SHP77 (cell line): Measurements from ENCODE around the gene ZNF44.
"Not testable (repeated sequence)": the region's sequence is repeated elsewhere in the genome, so short reads cannot be mapped to it uniquely, and the experiment has no call there.

Source experiments
- DNase-seq, 2 experiments: peaks; one replicate each; lab custom pipeline; 2025; lab: John Stamatoyannopoulos, UW

Gene ZNF44

DNA sequence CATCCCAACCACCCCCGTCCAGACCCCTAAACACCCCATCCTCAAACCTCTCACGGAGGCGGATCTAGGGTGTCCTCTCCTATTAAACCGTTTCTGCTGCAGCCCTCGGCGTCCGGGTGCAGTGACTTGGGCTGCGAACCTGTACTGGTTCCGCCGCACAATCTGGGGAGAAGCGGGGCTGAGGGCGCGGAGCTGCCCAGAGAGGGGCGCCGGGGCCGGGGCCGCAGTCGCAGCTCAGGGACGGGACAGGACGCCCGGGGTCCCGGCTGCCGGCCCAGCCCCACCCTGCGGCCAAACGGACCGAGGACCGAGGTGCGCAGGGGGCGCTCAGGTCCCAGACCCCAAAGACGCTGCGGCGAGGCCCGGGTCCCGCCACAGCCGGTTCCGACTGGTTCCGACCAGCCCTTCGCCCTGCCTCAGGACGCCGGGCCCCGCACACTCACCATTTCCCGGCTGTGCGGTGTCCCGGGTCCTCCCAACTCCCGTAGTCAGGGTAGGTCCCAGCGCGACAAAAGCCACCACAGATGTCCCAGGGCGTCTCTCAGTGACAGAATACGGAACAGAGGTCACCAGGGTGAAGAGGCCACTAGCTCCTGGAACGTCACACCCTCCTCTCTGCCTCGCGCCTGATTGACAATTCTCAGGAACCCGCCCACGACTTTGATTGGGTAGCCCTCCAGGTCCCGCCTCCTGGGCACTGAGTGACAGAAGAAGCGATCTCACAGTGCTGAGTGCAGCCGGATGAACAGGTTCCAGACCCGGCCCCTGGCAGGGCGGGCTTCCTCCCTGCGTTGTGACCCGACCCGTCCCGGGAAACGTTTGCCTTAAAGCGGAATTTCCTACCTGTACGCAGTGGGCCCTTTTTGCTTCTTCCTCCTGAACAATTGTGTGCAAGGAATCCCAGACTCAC is at the start of gene ZNF44:
ZNF44 (minus strand) TSS at position 635 of the 910 bp plus-strand sequence; CDS start at position 446, 189 bp downstream.
- DNase-seq, result peak; percentile 94 to 96

GRCh38 chr19:12333162-12334159 is 38.8 kb upstream of the ZNF44 start, which contains the start of gene ZNF563:
Gene ZNF563 (minus strand): TSS chr19:12333633. CDS start chr19:12333482, 151 bp downstream.
- DNase-seq, result peak; percentile 95 to 96

- DNase-seq, result no peak
These were observed 36.7 kb upstream of the ZNF44 start for GRCh38 chr19:12331211-12331941.

GRCh38 chr19:12330340-12330739 is 35.7 kb upstream of the ZNF44 start:
- no peak for DNase-seq

DNA sequence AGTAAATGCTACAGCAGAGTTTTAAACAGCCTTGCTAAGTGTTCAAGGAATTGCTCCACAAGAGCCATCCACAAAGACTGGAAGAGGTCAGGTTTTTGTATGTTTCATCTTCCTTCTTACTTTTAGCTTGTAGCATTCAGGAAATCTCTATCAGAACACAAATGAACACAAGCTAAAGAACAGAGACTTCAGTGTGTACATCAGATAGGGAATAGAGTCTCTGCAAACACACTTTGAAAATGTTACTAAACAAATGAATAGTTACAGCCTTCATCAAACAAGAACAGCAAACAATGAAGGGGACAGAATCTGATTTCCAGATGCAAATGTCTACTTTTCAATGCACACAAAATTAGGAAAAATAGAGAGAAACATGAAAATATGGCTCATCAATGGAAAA is 31.0 kb upstream of the ZNF44 start:
- no peak for DNase-seq

DNA sequence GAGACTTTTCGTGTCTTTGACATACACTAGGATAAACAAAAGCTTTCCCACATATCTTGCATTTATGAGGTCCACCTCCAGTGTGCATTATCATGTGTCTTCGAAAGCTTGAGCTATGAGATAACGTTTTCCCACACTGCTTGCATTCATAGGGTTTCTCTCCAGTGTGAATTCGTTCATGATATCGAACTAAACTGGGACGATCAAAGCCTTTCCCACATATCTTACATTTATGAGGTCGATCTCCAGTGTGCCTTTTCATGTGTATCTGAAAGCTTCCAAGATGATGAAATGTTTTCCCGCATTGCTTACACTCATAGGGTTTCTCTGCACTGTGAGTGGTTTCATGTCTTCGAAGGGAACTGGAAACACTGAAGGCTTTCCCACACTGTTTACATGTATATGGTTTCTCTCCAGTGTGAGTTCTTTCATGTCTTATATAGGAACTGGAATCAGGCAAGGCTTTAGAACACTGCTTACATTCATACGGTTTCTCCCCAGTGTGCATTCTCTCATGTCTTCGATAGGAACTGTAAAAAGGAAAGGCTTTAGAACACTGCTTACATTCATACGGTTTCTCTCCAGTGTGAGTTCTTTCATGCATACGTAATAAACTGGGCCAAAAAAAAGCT is 24.2 kb upstream of the ZNF44 start:
- no peak for DNase-seq

DNA sequence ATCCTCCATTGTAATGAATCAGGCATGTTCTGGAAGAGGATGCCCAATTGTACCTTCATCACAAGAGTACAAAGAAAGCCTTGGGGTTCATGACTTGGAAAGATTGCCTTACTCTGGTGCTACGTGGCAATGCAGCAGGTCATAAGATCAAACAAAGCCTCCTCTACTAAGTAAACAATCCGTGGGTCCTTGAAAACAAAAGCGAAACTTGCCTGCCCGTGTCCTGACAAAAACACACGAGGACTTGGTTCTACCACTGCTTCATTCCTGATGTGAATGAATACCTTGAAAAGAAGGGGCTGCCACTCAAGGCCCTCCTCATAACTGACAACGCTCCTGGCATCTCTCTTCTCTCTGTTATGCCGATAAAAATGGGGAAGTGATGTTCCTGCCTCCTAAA is 19.9 kb upstream of the ZNF44 start:
- DNase-seq, result no peak

GRCh38 chr19:12308891-12309290 is 14.2 kb upstream of the ZNF44 start:
- not testable (repeated sequence) for DNase-seq

DNA sequence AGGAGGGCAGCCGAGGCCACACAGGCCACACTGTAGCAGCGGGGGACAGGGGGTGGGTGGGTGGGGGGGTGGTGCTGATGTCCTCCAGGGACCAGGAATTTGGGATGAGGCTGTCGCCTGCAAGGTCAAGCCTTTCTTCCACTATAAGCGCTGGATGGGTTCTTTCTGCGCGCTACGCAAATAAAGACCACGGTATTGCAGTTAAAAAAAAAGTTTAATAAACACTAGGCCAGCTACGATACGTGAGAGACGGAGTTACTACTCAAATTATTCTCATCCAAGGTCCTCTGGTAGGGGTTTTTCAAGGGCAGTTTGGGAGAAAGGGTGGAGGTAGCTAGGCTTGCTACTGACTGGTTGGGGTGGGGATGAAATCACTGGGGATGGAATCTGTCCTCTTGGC is 508 bp upstream of the ZNF44 start:
- no peak for DNase-seq

- DNase-seq, result peak; percentile 14 to 38
These were observed 870 bp downstream of the ZNF44 start for GRCh38 chr19:12293777-12294248.

- no peak for DNase-seq
These were observed 5.0 kb downstream of the ZNF44 start for GRCh38 chr19:12289790-12290065.

DNA sequence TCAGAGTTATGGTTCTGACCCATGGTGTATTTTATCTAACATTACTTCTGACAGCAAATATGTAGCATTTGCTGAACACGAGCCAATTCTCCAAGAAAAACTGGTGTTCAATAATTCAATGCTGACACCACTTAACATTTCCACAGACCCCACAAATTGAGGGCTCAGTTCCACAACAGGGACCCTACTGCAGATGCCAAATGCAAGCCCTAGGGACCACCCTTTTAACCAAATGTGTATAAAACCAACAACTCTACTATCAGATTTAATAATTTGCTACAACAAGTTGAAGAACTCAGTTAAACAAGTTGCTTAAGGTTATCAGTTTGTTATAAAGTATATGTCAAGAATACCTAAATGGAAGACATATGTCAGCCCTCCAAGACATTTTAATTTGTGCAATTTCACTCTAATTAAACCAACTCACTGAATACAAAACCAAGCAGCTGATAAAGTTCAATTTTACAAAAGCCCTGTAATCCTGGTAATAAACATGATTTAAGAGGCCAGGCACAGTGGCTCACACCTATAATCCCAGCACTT is 6.7 kb downstream of the ZNF44 start:
- DNase-seq, result no peak

GRCh38 chr19:12284631-12285030 is 10.1 kb downstream of the ZNF44 start:
- no peak for DNase-seq

GRCh38 chr19:12284226-12284625 is 10.5 kb downstream of the ZNF44 start:
- DNase-seq, result no peak

DNA sequence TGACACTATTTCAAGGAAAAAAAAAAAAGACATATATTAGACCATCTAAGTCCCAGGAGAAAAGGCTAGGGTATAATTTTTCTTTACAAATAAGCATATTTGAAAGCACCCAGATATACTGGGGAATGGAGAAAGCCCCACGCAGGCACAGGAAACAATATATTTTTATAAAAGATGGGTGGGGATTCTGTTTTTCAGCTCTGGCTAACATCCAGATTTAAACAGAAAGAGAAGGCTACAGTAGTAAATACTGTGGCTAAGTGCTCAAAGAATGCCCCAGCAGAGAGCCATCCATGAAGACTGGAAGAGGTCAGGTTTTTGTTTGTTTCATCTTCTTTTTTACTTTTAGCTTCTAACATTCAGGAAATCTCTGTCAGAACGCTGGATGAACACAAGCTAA is 16.0 kb downstream of the ZNF44 start:
- DNase-seq, result no peak

GRCh38 chr19:12272980-12273901 is 21.4 kb downstream of the ZNF44 start:
- DNase-seq, result no peak

GRCh38 chr19:12272386-12272785 is 22.3 kb downstream of the ZNF44 start:
- DNase-seq, result no peak

DNA sequence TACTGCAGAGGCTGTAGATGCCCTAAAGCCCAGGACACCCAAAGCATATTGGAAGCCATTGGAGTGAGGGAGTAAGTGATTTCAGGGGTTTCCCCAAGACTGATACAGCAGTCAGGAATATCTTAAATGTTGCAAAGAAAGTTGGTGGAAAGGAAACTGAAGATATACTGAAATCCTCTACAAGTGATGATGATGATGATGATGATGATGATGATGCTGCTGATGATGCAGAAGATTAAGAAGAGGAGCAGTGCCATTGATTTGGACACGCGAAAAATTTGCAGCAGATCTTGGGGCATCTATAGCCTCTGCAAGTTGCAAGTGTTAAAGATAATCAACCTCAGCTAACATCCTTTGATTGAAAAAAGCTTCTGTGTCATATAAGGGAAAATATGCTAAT is 23.8 kb downstream of the ZNF44 start:
- no peak for DNase-seq

DNA sequence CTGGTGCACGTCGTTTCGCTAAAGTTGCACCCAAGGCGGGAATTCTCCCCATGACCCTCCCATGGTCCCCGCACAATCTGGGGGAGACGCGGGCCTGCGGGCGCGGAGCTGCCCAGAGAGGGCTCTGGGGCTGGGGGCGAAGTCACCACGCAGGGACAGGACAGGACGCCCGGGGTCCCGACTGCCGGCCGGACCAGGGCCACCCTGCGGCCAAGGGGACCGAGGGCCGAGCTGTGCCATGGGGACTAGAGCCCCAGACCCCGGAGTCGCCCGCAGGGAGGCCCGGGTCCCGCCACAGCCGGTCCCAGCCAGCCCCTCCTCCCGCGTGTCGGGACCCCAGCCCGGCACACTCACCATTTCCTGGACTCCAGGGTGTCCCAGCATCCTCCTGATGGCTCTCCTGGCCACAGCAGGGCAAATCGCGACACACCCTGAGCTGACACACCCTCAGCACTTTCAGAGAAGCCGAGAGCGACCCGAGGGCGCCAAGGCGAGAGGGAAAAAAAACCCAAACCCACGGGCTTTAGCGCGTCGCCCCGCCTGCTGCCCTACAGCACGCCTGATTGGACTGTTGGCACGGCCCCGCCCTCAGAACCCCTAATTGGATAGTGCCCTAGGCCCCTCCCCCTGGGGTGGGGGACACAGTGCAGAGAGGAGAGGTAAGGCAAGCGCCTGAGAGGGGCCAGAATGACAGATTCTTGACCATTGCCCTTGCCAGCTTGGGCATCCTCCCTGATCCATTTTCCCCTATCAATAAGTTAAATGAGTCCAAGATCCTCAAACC is 28.6 kb downstream of the ZNF44 start:
- no peak for DNase-seq
